Ovary (tissue), 9 donors: Measurements from ENCODE around the gene LMTK3. TPM values are rescaled to one million over a fixed set of nuclear protein-coding genes. Genes with fewer than 3 reads are reported as not detected.

Source experiments
- DNase-seq, 5 donors: peaks; one replicate each; pipeline ENCODE4 v3.0.0-alpha.2; 2019 to 2020
- H3K27ac ChIP-seq, 2 donors: fragments of 200-600 bp; one replicate each; pipeline versions ENCODE4 v1.5.1 to v1.8.0; 2019 to 2022
- H3K27me3 ChIP-seq: fragments of 200-600 bp; one replicate; pipeline ENCODE4 v1.8.0; 2022
- H3K36me3 ChIP-seq: fragments of 200-600 bp; sonication (generic); one replicate; pipeline ENCODE4 v1.5.1; 2019
- H3K4me1 ChIP-seq: one replicate; pipeline ENCODE4 v1.8.1; 2013; ENCODE audit warnings: mild to moderate bottlenecking, moderate library complexity; ENCODE audit not compliant: insufficient read depth
- H3K4me3 ChIP-seq: fragments of 200-600 bp; sonication (generic); one replicate; pipeline ENCODE4 v1.5.1; 2017
- H3K9me3 ChIP-seq, 2 donors: fragments of 200-600 bp in 1 of 2; sonication (generic) in 1 of 2; one replicate each; pipeline versions ENCODE4 v1.5.1 to v1.8.1; 2013 to 2019; ENCODE audit warnings: mild to moderate bottlenecking in 1 of 2, moderate library complexity in 1 of 2
- CTCF ChIP-seq, 3 donors: fragments of 450-650 bp in 2 of 3; fragments of 200-600 bp in 1 of 3; IDR thresholded peaks; one replicate each; pipeline versions ENCODE4 v1.5.1 to v1.8.0; 2016 to 2022; ENCODE audit warnings: antibody characterized with exemption in 3 of 3, mild to moderate bottlenecking in 1 of 3
- EP300 ChIP-seq: sonication (generic); formaldehyde crosslinking; IDR thresholded peaks from one replicate; pipeline ENCODE4 v1.6.1; 2017; ENCODE audit warnings: antibody characterized with exemption
- POLR2A ChIP-seq: fragments of 450-650 bp; IDR thresholded peaks from one replicate; pipeline ENCODE4 v1.6.1; 2017; ENCODE audit warnings: antibody characterized with exemption, mild to moderate bottlenecking, moderate library complexity
- WGBS, 3 donors: extraction: QIAGEN DNeasy Blood & Tissue Kit in 1 of 3; methylation state at CpG; one replicate each; pipeline versions ENCODE4 v1.1.5 to v1.1.7; 2013 to 2017; 5-methylcytosine and 5-hydroxymethylcytosine counted together
- intact Hi-C, 4 donors: fragments of 100-400 bp; cut with DNase I; formaldehyde crosslinking; loops; one replicate each; pipeline versions ENCODE4 v1.11.0 to v1.15.1; 2022 to 2023
- polyA plus RNA-seq, 2 donors: library from polyadenylated mRNA; stranded (reverse); fragments of 200-250 nt in 1 of 2; fragments of 350-450 nt in 1 of 2; fragmentation: Illumina TruSeq in 1 of 2; extraction: RNeasy Lipid Tissue Mini Kit (QIAGEN cat#74804) in 1 of 2; gene quantifications; one replicate each; pipeline ENCODE4 v1.2.3, GENCODE V29; 2013 to 2014
- total RNA-seq, 7 donors: library from RNA; depleted of rRNA in 2 of 7; stranded (reverse); fragments of >200 nt in 2 of 7; fragmentation: NEBNext Ultra II Directional in 3 of 7; extraction: Animal tissue kit (Norgen Biotek cat#: 25700) in 3 of 7; gene quantifications; one replicate each; pipeline versions ENCODE4 v1.1.0 to v1.2.4, GENCODE V29; 2016 to 2023
- donor health status: DM: no; HTN: no; CAD: no; lungs with moderate emphysema.
- donor health status: DM: no; HTN: no; CAD: no.
- donor health status: Bipolar disorder and iron deficiency.
- donor health status: DM: yes; HTN: yes; CAD: no.
- donor health status: DM: no; HTN: no; CAD: no.
- donor health status: DM: yes; HTN: yes; CAD: no.

LMTK3 gene
- total and polyA plus RNA-seq, 9 donors: 0.27 to 2.5 (median 0.49) TPM; not detected in 1

GRCh38 chr19:48558018-48558684 lies 46.5 kb upstream of the LMTK3 start:
- H3K4me1 ChIP-seq: peaks cover 2% of the 10 kb centered on the region
- H3K36me3 ChIP-seq: no peaks in the 10 kb centered on the region
- no peaks in the 10 kb centered on the region for H3K9me3 ChIP-seq
- no peak overlapping the region for H3K27ac ChIP-seq
- intact Hi-C loops: no loop called here
- no peak for DNase-seq
- H3K27me3 ChIP-seq: no peaks in the 10 kb centered on the region
- no peak overlapping the region for H3K4me3 ChIP-seq
- TF ChIP-seq CTCF (IDR thresholded peaks at IDR 0.05): no peak
- TF ChIP-seq POLR2A: no peak
- no peak for TF ChIP-seq EP300
- WGBS, 3 donors: 10 to 14% (median 11%) methylated on average over 27 of the region's 27 CpGs

GRCh38 chr19:48556825-48557224 lies 45.2 kb upstream of the LMTK3 start:
- DNase-seq: no peak
- H3K4me3 ChIP-seq: no peak overlapping the region
- no peak overlapping the region for H3K27ac ChIP-seq
- intact Hi-C loops: no loop called here
- H3K27me3 ChIP-seq: no peaks in the 10 kb centered on the region
- peaks cover 2% of the 10 kb centered on the region for H3K4me1 ChIP-seq
- TF ChIP-seq POLR2A (no peak), EP300 (no peak), CTCF (IDR thresholded peaks at IDR 0.05) (no peak)
- H3K9me3 ChIP-seq: no peaks in the 10 kb centered on the region
- H3K36me3 ChIP-seq: no peaks in the 10 kb centered on the region
- 92 to 96% (median 93%) methylated on average over 5 of the region's 5 CpGs for WGBS, 3 donors

- no peaks in the 10 kb centered on the region for H3K27me3 ChIP-seq
- intact Hi-C loops: no loop called here
- no peak for DNase-seq
- WGBS, 3 donors: 53 to 54% (median 53%) methylated on average over 11 of the region's 11 CpGs
- TF ChIP-seq CTCF (IDR thresholded peaks at IDR 0.05) (no peak), EP300 (no peak), POLR2A (no peak)
- H3K4me1 ChIP-seq: peaks cover 2% of the 10 kb centered on the region
- no peak overlapping the region for H3K4me3 ChIP-seq
- H3K36me3 ChIP-seq: no peaks in the 10 kb centered on the region
- H3K27ac ChIP-seq: no peak overlapping the region
- H3K9me3 ChIP-seq: no peaks in the 10 kb centered on the region
These were observed 44.5 kb upstream of the LMTK3 start for GRCh38 chr19:48556163-48556562.

GRCh38 chr19:48554385-48555091 lies 42.9 kb upstream of the LMTK3 start:
- intact Hi-C loops: no loop called here
- no peak overlapping the region for H3K4me3 ChIP-seq
- TF ChIP-seq EP300 (no peak), POLR2A (no peak), CTCF (IDR thresholded peaks at IDR 0.05) (no peak)
- no peak for DNase-seq
- no peaks in the 10 kb centered on the region for H3K27me3 ChIP-seq
- H3K27ac ChIP-seq: no peak overlapping the region
- WGBS, 3 donors: 60 to 65% (median 61%) methylated on average over 16 of the region's 16 CpGs
- H3K9me3 ChIP-seq: no peaks in the 10 kb centered on the region
- peaks cover 2% of the 10 kb centered on the region for H3K4me1 ChIP-seq
- H3K36me3 ChIP-seq: no peaks in the 10 kb centered on the region
